Fibroblast of villous mesenchyme (primary cell): ENCODE measurements around the gene DCT. TPM values are rescaled to one million over a fixed set of nuclear protein-coding genes. Genes with fewer than 3 reads are reported as not detected.
A peak's percentile ranks its signal among the peaks of the same experiment; 100 is the strongest.

Source experiments
- DNase-seq: peaks from one replicate; pipeline ENCODE4 v3.0.0-alpha.2; 2010; ENCODE audit warnings: low read depth
- H3K4me3 ChIP-seq: 2 replicates; pipeline ENCODE4 v1.5.1; 2011; ENCODE audit warnings: low read depth, mild to moderate bottlenecking, low read length
- CTCF ChIP-seq: IDR thresholded peaks from 2 replicates; pipeline ENCODE4 v1.5.1; 2012; ENCODE audit warnings: low read depth, mild to moderate bottlenecking, low read length; ENCODE audit not compliant: insufficient read depth
- total RNA-seq: library from RNA; depleted of rRNA; stranded (reverse); fragments of >200 nt; gene quantifications from 2 replicates; pipeline ENCODE4 v1.2.3, GENCODE V29; 2012

DCT gene
- total RNA-seq, 1 donor: not detected

GRCh38 chr13:94417294-94417693, 62.2 kb downstream of the DCT start:
- no peak for DNase-seq
- H3K4me3 ChIP-seq: no peak overlapping the region
- no peak for TF ChIP-seq CTCF

GRCh38 chr13:94416454-94417080, 62.9 kb downstream of the DCT start:
- TF ChIP-seq CTCF: peak; percentile 78
- H3K4me3 ChIP-seq: no peak overlapping the region
- DNase-seq: peak; percentile 58

GRCh38 chr13:94415500-94416237, 63.8 kb downstream of the DCT start:
- TF ChIP-seq CTCF: no peak
- no peak for DNase-seq

GRCh38 chr13:94414708-94415107, 64.8 kb downstream of the DCT start:
- DNase-seq: no peak
- no peak overlapping the region for H3K4me3 ChIP-seq
- TF ChIP-seq CTCF: no peak

More at GRCh38 chr13:94415500-94416237, 63.8 kb downstream of the DCT start:
- H3K4me3 ChIP-seq: no peak overlapping the region

GRCh38 chr13:94414141-94414540, 65.3 kb downstream of the DCT start:
- H3K4me3 ChIP-seq: no peak overlapping the region
- TF ChIP-seq CTCF: no peak
- DNase-seq: no peak

- TF ChIP-seq CTCF: no peak
These were observed 65.9 kb downstream of the DCT start for GRCh38 chr13:94413598-94413944.

More at GRCh38 chr13:94413598-94413944, 65.9 kb downstream of the DCT start:
- H3K4me3 ChIP-seq: no peak overlapping the region
- no peak for DNase-seq
